Endothelial cell (in vitro differentiated cells): Measurements from ENCODE around the gene UBL4A. TPM values are rescaled to one million over a fixed set of nuclear protein-coding genes. Genes with fewer than 3 reads are reported as not detected.

Experiments
- DNase-seq: peaks from one replicate; pipeline ENCODE4 v3.0.0; 2021; ENCODE audit warnings: low spot score
- H3K27ac Mint-ChIP-seq: one replicate; pipeline ENCODE4 v1.8.0; 2021; ENCODE audit warnings: mixed read lengths, inconsistent platforms; ENCODE audit not compliant: unreplicated experiment
- H3K27me3 Mint-ChIP-seq: one replicate; pipeline ENCODE4 v1.8.0; 2021; ENCODE audit warnings: mild to moderate bottlenecking, moderate library complexity, mixed read lengths, inconsistent platforms; ENCODE audit not compliant: unreplicated experiment
- H3K36me3 Mint-ChIP-seq: one replicate; pipeline ENCODE4 v1.8.0; 2021; ENCODE audit warnings: mild to moderate bottlenecking, low read depth, mixed read lengths, inconsistent platforms; ENCODE audit not compliant: unreplicated experiment
- H3K4me1 Mint-ChIP-seq: one replicate; pipeline ENCODE4 v1.8.0; 2021; ENCODE audit warnings: mild to moderate bottlenecking, mixed read lengths, inconsistent platforms; ENCODE audit not compliant: unreplicated experiment
- H3K4me3 Mint-ChIP-seq: one replicate; pipeline ENCODE4 v1.8.0; 2021; ENCODE audit warnings: mild to moderate bottlenecking, mixed read lengths, inconsistent platforms; ENCODE audit not compliant: unreplicated experiment
- H3K9me3 Mint-ChIP-seq: one replicate; pipeline ENCODE4 v1.8.0; 2021; ENCODE audit warnings: mixed read lengths, inconsistent platforms; ENCODE audit not compliant: unreplicated experiment
- CTCF ChIP-seq: fragments of 200-600 bp; sonication (generic); IDR thresholded peaks from one replicate; pipeline ENCODE4 v1.5.0; 2021; ENCODE audit warnings: antibody characterized with exemption; ENCODE audit not compliant: unreplicated experiment
- long read RNA-seq: library from polyadenylated mRNA; unstranded; transcript quantifications from one replicate; pipeline ENCODE4 v2.0.0, GENCODE V29; 2020; ENCODE audit not compliant: unreplicated experiment
- total RNA-seq: library from RNA; stranded (reverse); fragmentation: NEBNext Ultra II Directional; extraction: Animal tissue kit (Norgen Biotek cat#: 25700); gene quantifications from one replicate; pipeline ENCODE4 v1.2.1, GENCODE V29; 2021; ENCODE audit not compliant: unreplicated experiment

The UBL4A gene
- 16.8 TPM for total RNA-seq
- long read RNA-seq, transcript UBL4A-202 (4 exons, 2,382 nt): major isoform, 20 of 22 reads
- long read RNA-seq, partial matches to known transcripts: 1 of 22 reads
- long read RNA-seq, other reads (novel, unspliced or antisense): 1 of 22 reads

- peaks cover 7% of the 10 kb centered on the region for H3K4me1 Mint-ChIP-seq
- peak; percentile 10 for DNase-seq
- no peak within 1 kb of the TSS for H3K27ac Mint-ChIP-seq
- no peak for TF ChIP-seq CTCF
- H3K27me3 Mint-ChIP-seq: peaks cover 2% of the 10 kb centered on the region
- no peaks in the 10 kb centered on the region for H3K9me3 Mint-ChIP-seq
- H3K36me3 Mint-ChIP-seq: peaks cover 4% of the 10 kb centered on the region
- peak within 1 kb of the TSS; percentile 71 for H3K4me3 Mint-ChIP-seq
These were observed at the start of gene UBL4A for GRCh38 chrX:154486396-154487207. Gene UBL4A, minus strand, starts transcription at chrX:154486615. Its CDS starts 31 bp downstream, at chrX:154486584.

- Mint-ChIP-seq H3K4me3 (no peak overlapping the region), H3K9me3 (no peaks in the 10 kb centered on the region), H3K36me3 (no peaks in the 10 kb centered on the region), H3K27me3 (peaks cover 2% of the 10 kb centered on the region), H3K4me1 (no peaks in the 10 kb centered on the region), H3K27ac (no peak overlapping the region)
- DNase-seq: no peak
- TF ChIP-seq CTCF: no peak
These were observed 49.5 kb upstream of the UBL4A start for GRCh38 chrX:154535892-154536291.

- no peaks in the 10 kb centered on the region for H3K4me1 Mint-ChIP-seq
- no peaks in the 10 kb centered on the region for H3K36me3 Mint-ChIP-seq
- DNase-seq: peak; percentile 86
- no peak overlapping the region for H3K27ac Mint-ChIP-seq
- TF ChIP-seq CTCF: peak; percentile 85
- H3K4me3 Mint-ChIP-seq: no peak overlapping the region
- no peaks in the 10 kb centered on the region for H3K9me3 Mint-ChIP-seq
- H3K27me3 Mint-ChIP-seq: peaks cover 2% of the 10 kb centered on the region
These were observed 48.3 kb upstream of the UBL4A start for GRCh38 chrX:154534526-154535322.

- H3K27ac Mint-ChIP-seq: no peak overlapping the region
- H3K4me3 Mint-ChIP-seq: no peak overlapping the region
- peaks cover 2% of the 10 kb centered on the region for H3K27me3 Mint-ChIP-seq
- no peak for TF ChIP-seq CTCF
- no peaks in the 10 kb centered on the region for H3K4me1 Mint-ChIP-seq
- no peaks in the 10 kb centered on the region for H3K9me3 Mint-ChIP-seq
- no peaks in the 10 kb centered on the region for H3K36me3 Mint-ChIP-seq
- no peak for DNase-seq
These were observed 46.3 kb upstream of the UBL4A start for GRCh38 chrX:154532690-154533089.
